GM19193 (cell line): Measurements from ENCODE around the gene ANO10.

ENCODE experiments used
- POLR2A ChIP-seq: IDR thresholded peaks from 4 replicates; pipeline ENCODE4 v1.6.1; 2011; ENCODE audit not compliant: insufficient read depth, insufficient read length; ENCODE audit errors: extremely low read depth

Gene ANO10

DNA sequence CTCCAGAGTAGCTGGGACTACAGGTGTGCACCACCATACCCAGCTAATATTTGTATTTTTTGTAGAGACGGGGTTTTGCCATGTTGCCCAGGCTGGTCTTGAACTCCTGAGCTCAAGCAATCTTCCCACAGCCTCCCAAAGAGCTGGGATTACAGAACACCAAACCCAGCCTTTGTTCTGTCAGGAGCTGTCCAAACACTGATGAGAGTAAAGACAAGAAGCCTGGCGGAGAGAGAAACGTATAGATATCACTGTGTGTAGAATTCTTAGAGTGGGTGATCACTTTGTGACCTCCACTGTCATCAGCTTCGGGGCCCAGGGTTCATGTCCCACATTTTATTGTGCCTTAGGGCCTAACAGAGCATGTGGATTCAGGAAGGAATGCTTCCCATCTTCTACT lies 176.0 kb downstream of the ANO10 start:
- no peak for TF ChIP-seq POLR2A

DNA sequence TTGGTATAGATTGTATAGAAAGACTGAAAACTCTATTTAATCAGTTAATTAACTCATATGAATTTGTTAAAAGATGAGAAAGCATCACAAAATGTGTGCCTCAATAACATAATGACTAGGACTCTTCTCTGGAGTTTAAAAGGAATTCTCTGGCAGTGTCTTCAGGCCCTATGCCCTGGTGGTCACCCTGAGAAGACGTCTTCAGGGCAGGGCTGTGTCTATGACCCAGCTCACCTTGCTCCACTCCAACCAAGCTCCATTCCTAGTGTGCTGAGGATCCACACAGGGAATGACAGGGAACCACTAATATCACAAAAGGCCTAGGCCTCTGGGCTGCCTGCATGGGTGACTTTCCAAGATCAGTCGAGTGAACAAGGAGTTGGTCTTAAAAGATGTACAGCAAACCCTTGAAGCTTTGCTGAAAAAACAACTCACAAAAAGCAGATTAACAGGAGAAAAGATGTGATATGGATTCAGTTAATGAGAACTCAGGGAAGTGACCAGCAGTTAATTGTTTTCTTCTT lies 178.9 kb downstream of the ANO10 start:
- TF ChIP-seq POLR2A = no peak

DNA sequence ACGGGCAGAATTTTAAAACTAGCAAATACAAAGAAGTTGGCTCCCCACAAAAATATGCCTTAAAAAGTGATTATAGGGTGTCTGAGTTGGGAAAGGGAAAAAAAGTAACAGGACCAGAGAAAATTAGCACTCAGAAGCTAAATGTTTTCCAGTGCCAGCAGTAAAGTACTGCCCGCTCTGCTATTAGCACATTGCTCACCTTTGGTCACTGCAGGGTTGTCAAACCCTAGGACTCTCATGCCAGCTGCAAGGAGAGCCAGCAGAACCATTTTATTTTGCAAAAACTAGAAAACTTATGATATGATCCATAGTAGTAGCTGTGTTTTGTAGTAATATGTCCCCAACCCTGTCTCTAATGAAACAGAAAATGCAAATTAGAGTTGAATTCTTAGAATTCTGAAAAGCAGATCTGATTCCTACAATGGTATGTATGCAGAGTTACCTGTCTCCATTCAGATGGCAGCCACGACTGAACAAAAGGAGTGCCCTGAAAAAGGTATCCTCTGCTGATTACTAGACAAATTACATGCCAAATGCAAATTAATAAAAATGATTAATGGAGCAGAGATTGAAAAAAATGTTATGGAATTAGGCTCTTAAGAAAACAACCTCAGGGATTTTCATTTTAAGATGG lies 185.2 kb downstream of the ANO10 start:
- TF ChIP-seq POLR2A = no peak

DNA sequence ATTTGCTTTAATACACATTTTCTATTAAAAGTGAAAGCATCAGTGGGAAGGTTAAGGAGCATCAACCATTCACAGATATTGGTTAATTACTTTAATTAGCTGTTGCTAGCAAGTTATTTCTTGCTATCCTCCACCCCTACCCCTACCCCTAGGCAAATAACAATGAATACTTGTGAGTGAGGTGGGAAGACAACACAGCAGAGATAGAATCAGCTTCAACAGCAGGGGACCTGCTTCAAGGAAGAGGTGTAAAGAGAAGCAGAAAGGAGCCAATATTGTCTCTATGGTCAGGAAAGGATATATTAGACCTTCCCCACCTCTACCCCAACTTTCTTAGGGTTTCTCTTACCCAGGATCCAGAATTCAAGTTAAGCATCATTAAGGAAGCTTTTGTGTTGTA lies 186.1 kb downstream of the ANO10 start:
- TF ChIP-seq POLR2A = no peak

DNA sequence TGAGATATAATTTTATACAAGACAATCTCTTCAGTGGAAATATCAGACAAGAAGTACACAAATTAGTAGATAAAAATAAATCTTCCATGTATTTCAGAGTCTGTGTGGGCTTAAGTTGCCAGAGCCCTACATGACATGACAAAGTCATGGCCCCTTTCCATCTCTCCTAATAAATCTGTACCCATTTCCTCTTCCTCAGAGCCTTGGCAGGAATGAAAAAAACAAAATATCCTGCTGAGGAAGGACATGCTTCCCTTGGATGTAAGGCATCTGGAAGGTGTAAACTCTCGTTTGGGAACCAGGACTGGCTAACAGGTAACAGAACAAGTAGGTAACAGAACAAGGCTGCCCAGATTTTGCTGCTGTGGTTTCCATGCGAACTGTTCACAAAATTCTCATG lies 187.4 kb downstream of the ANO10 start:
- no peak for TF ChIP-seq POLR2A

DNA sequence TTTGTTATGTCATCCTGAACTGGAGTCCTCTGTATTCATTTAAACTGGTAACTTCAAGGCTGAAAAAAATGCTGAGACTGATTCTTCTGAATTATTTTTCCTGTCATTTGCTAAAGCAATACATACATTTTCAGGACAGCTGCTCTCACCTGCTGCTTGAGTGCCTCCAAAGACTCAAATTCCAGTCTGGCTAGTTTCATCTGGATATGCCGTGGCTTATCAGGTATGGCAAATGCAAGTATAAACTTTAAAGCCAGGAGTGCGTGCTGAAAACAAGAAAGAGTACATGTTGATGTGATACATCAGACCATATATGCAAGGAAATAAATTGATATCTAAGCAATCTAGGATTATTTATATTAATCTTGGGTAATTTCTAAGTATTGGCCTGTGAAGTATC lies 189.3 kb downstream of the ANO10 start:
- TF ChIP-seq POLR2A = no peak

DNA sequence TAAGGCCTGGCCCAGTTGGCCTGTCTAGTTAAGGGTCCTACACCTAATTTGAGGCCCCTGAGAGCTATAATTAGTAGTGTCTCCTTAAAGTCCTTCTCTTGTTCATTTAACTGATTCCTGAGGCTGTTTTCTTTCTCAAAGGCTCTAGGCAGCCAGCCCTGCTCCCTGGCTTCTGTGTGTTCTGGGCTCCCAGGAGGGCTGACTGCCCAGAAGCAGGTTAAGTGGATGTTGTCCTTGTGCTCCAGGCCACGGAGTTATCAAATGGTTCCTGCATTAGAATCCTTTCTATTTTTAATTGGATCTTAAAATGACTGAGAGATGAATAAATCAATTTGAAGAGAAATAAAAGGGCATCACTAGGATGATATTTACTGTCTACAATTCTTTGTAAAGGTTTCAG lies 195.4 kb downstream of the ANO10 start:
- TF ChIP-seq POLR2A = no peak

DNA sequence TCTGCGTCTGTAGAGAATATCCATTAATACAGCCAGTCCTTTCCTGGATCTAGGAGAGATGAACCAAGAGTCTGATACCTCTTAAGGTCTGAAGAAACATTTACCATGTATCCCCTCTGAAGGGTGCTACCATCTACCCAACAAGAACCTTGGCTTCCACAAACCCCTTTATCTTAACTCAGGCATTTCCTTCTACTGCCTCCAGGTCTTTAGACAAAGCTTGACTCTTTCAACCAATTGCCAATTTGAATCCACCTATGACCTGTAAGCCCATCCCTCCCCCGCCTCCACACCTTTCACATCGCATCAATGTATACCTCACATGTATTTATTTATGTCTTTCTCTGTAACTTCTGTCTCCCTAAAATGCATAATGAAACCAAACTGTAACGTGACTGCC lies 196.0 kb downstream of the ANO10 start:
- TF ChIP-seq POLR2A = no peak

DNA sequence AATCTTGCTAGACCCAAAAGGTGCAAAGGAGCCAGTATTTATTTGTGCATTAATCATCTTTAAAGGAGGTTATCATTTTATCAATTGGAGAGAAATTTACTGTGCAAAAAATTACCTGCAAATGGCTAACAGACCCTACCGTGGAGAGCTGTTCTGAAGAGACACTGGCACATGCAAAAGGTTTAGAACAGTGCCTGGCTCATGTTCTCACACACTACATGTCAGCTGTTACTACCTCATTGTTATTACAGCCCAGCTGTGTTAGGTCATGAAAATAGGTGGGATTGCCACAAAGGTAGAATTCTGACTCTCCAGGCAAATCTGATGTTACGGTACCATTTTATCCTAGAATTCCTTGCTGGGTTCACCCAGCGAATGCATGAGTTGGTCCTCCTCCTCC lies 198.2 kb downstream of the ANO10 start:
- no peak for TF ChIP-seq POLR2A

DNA sequence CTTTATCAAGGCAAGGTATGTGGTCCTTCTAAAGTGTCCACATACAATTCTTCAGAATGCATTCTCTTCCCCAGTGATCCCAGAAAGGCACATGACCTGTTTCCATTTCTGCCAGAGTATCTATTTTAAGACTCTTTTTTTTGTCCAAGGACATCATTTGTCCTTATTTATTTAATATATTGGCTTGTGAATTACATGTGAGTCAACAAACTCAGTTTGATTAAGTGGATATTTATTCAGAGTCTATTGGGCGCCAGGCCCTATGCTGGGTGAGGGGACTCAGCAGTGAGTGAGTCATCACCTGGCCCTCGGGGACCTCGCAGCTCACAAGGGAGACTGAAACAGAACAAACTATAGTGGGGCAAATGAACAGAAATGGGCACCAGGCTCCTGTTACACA lies 198.7 kb downstream of the ANO10 start:
- TF ChIP-seq POLR2A = no peak

DNA sequence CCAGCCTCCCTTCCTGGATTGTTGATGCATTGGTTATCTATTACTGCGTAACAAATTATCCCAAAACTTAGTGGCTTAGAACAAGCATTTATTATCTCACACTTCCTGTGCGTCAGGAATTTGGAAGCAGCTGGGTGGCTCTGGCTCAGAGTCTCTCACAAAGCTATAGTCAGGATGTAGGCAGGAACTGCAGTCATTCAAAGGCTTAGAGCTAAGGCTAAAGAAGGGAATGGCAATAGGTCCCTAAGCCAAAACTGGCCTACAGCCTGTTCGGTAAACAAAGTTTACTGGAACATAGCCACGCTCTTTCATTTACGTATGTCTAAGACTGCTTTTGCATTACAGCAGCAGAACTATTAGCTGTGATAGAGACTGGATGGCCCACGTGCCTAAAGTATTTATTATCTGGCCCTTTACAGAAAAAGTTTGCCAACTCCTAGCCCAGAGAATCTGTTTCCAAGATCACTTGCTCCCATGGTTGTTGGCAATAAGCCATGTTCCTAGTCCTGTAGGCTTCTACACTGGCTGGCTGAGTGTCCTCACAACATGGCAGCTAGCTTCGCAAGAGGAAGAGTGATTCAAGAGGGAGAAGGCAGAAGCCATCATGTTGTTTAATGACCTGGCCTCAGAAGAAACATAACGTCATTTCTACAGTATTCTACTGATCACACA lies 203.1 kb downstream of the ANO10 start:
- TF ChIP-seq POLR2A = no peak

DNA sequence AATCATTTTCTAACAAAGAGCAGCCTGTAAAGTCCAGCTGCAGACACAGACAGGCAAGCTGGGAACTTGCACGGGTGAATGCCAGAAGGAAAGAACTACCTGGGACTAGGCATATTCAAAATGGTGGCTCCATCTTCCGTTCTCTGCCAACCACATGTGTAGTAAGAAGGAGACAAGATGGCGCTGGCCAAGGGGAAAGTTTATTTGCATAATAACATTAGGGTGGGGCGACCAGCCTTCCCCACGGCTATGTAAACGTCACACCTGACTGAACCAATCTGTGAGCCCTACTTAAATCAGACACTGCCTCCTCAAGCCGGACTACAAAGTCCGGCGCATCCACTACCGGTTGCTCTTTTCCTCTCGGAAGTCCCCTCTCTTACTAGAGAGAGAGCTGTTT lies 204.7 kb downstream of the ANO10 start:
- TF ChIP-seq POLR2A = no peak

DNA sequence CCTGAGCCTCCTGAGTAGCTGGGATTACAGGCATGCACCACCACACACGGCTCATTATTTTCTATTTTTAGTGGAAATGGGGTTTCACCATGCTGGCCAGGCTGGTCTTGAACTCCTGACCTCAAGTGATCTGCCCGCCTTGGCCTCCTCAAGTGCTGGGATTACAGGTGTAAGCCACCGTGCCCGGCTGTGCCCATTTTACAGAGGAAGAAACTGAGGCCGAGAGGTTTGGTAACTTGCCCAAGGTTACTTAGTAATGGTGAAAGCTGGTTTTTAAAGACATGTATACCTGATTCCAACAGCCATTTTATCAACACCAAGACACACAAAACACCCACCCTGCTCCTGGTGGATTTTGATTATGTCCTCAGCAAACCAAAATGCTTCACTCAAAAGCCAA lies 206.7 kb downstream of the ANO10 start:
- no peak for TF ChIP-seq POLR2A

DNA sequence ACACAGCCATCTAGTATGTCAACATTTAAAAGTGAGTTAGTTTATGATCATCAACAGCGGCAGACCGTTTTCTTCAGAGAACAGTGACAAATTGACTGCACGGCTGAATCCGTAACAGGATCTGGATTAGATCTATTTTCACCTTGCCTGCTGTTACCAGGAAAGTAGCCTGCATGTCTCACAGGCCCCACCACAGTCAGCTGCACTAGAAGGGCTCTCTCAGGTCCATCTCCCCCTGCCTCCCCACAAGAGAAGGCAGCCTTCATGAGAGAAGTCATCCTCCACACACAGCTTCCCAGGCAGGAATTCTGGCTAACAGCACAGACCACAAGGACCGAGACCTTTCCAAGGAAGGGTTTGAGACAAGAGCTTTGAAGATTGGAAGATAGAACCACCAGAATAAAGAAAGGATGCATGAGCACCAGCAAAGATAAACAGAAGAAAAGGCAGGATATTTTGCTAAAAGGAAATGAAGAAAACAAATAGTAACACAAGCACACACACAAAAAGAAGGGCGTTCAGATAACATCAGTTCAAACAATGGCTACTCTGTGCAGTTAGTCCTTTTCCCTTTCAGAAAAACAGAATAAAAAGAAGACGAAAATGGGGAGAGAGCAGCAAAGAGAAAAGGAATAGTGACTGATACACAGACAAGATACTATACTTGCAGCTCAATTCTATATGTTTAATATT lies 208.0 kb downstream of the ANO10 start:
- TF ChIP-seq POLR2A = no peak

DNA sequence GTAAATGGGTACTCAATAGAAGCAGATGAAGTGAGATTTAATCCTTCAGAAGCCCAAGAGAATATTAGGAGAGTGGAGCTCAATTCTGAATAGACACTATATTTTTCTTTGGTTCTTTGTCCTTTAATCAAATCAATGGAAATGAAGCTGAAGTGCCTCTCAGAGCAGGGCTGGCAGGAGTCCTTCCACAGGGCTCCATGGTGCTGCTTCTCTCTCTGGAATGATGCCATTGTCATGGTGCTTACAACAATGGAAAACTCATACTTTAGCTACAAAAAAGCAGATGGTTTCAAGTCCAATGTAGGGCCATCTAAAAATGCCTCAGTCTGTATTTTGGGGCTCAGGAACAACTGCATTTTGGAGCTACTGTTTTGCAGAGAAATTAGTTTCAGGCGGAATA lies 210.4 kb downstream of the ANO10 start:
- no peak for TF ChIP-seq POLR2A

DNA sequence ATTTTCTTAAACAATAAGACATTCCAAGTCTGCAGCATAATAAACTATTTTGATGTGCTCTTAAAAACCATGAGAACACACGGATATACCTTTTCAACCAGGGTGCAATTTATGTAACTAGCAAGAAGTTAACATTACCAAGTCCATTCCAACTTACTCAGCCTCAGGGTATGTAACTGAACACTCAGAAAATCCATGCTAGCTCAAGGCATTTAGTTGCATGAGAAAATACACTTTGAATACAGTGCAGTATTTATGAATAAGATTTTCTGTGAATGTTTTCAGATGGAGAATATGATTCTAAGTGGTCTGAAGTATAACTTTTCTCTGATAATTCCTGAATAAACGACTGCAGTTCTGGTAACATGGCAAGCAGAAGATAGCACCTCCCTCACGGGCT lies 211.2 kb downstream of the ANO10 start:
- no peak for TF ChIP-seq POLR2A

DNA sequence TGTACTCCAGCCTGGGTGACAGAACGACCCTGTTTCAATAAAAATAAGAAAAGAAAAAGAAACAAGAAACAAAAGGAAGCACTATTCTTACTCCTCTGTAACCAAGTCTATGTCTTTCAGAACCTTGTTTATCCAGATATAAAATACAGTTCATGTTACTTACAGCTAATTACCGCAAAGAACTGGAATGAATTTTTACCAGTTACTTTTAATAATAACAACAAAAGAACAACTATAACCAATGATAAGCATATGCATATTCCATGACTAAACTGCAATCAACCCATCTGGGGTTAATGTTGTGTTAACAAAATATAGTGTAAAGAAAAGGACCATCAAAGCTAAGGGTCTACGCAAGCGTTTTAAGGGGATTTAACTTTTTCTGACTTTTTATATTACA lies 212.3 kb downstream of the ANO10 start:
- no peak for TF ChIP-seq POLR2A

DNA sequence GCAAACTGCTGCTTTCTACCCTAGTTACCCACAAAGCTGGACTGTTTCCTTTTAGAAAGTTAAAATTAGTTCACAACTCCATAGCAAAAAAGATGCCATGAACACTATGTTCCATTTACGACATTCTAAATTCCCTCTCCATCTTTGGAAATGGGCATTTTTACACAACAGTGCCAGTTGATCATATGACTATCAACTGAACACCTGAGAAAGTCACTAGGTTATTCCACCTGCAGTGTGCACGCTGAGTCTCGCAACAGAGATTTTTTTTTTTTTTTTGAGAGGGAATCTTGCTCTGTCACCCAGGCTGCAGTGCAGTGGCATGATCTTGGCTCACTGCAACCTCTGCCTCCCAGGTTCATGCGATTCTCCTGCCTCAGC lies 215.2 kb downstream of the ANO10 start:
- TF ChIP-seq POLR2A = no peak
